ENCODE data around the gene WDR82. TPM values are rescaled to one million over a fixed set of nuclear protein-coding genes. Genes with fewer than 3 reads are reported as not detected.

WDR82 gene
- total and polyA plus RNA-seq, 9 of the 15 experiments (the other 6 are each of a cell fraction or from before 2014, with no cell fraction given): 6.4 to 62.9 (median 37.1) TPM

DNA sequence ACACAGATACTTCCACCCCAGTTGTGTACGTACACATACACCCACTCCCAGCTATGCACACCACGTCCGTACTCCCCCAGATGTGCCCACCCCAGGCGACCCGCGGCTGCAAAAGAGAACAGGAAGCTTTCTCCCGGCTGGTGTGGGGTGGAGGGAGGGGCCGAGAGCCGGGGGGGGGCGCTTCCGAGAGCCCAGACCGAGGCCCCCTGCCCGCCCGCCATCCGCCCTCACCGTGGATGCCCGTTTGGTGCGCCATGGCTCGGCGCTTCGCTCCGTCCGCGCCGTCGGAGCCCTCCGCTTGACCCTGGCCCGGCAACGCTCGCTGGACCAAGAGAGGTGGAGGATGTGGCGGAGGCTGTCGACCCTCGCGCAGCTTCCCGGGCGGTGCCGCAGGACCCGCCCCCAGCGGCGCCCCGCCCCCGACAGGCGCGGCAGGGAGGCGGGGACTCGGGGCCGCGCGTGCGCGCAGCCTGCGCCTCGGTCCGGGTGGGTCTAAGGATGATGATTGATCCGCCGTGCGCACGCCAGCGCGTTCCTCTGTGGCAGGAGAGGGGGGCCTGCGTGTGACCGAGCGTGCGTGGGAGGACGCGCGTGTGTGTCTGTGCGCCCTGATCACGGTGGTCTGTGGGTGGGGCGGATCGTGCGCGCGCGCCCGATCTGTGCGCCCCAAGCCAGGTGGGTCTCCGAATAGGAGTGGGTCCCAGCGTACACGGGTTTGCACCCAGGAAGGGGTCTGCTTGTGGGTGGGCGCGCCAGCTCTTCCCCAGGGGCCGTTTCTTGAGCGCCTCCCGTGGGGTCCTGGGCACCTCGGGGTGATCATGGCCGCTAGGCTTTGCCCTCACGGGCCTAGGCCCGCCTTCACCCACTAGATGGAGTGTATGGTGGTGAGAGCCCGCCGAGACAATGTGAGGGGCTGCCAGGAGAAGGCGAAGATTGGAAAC is 39.4 kb downstream of the WDR82 start, which contains the start of gene TWF2 (continued):
- TF ChIP-seq, protein P1, sequence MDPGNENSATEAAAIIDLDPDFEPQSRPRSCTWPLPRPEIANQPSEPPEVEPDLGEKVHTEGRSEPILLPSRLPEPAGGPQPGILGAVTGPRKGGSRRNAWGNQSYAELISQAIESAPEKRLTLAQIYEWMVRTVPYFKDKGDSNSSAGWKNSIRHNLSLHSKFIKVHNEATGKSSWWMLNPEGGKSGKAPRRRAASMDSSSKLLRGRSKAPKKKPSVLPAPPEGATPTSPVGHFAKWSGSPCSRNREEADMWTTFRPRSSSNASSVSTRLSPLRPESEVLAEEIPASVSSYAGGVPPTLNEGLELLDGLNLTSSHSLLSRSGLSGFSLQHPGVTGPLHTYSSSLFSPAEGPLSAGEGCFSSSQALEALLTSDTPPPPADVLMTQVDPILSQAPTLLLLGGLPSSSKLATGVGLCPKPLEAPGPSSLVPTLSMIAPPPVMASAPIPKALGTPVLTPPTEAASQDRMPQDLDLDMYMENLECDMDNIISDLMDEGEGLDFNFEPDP (CRISPR knock-in tag; IDR thresholded peaks at IDR 0.05): no peak
- TF ChIP-seq FIP1L1 (IDR thresholded peaks at IDR 0.05; ENCODE audit: low read depth, low read length, poor library complexity, severe bottlenecking): peak; percentile 27
- TF ChIP-seq, protein P2, sequence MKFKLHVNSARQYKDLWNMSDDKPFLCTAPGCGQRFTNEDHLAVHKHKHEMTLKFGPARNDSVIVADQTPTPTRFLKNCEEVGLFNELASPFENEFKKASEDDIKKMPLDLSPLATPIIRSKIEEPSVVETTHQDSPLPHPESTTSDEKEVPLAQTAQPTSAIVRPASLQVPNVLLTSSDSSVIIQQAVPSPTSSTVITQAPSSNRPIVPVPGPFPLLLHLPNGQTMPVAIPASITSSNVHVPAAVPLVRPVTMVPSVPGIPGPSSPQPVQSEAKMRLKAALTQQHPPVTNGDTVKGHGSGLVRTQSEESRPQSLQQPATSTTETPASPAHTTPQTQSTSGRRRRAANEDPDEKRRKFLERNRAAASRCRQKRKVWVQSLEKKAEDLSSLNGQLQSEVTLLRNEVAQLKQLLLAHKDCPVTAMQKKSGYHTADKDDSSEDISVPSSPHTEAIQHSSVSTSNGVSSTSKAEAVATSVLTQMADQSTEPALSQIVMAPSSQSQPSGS (CRISPR knock-in tag; IDR thresholded peaks at IDR 0.05): no peak
- TF ChIP-seq U2AF2 (optimal IDR thresholded peaks at IDR 0.05; ENCODE audit: low read depth, low read length): no peak
- 0 out of 2 replicates have a peak, but pooled peaks have one; percentile 3 for TF ChIP-seq ZBTB1 (CRISPR knock-in tag; IDR thresholded peaks at IDR 0.05; ENCODE audit: borderline replicate concordance, low read depth)
- TF ChIP-seq, protein P3, sequence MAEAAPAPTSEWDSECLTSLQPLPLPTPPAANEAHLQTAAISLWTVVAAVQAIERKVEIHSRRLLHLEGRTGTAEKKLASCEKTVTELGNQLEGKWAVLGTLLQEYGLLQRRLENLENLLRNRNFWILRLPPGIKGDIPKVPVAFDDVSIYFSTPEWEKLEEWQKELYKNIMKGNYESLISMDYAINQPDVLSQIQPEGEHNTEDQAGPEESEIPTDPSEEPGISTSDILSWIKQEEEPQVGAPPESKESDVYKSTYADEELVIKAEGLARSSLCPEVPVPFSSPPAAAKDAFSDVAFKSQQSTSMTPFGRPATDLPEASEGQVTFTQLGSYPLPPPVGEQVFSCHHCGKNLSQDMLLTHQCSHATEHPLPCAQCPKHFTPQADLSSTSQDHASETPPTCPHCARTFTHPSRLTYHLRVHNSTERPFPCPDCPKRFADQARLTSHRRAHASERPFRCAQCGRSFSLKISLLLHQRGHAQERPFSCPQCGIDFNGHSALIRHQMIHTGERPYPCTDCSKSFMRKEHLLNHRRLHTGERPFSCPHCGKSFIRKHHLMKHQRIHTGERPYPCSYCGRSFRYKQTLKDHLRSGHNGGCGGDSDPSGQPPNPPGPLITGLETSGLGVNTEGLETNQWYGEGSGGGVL (CRISPR knock-in tag; IDR thresholded peaks at IDR 0.05): no peak
- no peak for TF ChIP-seq ZNF174 (CRISPR knock-in tag; IDR thresholded peaks at IDR 0.05)
- TF ChIP-seq SP2 (IDR thresholded peaks at IDR 0.05; ENCODE audit: extremely low read depth, low read depth, low read length, poor library complexity, severe bottlenecking): no peak
- TF ChIP-seq, protein P4, sequence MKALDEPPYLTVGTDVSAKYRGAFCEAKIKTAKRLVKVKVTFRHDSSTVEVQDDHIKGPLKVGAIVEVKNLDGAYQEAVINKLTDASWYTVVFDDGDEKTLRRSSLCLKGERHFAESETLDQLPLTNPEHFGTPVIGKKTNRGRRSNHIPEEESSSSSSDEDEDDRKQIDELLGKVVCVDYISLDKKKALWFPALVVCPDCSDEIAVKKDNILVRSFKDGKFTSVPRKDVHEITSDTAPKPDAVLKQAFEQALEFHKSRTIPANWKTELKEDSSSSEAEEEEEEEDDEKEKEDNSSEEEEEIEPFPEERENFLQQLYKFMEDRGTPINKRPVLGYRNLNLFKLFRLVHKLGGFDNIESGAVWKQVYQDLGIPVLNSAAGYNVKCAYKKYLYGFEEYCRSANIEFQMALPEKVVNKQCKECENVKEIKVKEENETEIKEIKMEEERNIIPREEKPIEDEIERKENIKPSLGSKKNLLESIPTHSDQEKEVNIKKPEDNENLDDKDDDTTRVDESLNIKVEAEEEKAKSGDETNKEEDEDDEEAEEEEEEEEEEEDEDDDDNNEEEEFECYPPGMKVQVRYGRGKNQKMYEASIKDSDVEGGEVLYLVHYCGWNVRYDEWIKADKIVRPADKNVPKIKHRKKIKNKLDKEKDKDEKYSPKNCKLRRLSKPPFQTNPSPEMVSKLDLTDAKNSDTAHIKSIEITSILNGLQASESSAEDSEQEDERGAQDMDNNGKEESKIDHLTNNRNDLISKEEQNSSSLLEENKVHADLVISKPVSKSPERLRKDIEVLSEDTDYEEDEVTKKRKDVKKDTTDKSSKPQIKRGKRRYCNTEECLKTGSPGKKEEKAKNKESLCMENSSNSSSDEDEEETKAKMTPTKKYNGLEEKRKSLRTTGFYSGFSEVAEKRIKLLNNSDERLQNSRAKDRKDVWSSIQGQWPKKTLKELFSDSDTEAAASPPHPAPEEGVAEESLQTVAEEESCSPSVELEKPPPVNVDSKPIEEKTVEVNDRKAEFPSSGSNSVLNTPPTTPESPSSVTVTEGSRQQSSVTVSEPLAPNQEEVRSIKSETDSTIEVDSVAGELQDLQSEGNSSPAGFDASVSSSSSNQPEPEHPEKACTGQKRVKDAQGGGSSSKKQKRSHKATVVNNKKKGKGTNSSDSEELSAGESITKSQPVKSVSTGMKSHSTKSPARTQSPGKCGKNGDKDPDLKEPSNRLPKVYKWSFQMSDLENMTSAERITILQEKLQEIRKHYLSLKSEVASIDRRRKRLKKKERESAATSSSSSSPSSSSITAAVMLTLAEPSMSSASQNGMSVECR (CRISPR knock-in tag; IDR thresholded peaks at IDR 0.05): peak; percentile 40; the same call in 1 of the 2 replicates
- TF ChIP-seq TOE1 (IDR thresholded peaks at IDR 0.05; ENCODE audit: borderline replicate concordance): no peak
- no peak for TF ChIP-seq TOE1 (CRISPR knock-in tag; IDR thresholded peaks at IDR 0.05; ENCODE audit: borderline replicate concordance, low read depth)
- TF ChIP-seq, protein P5, sequence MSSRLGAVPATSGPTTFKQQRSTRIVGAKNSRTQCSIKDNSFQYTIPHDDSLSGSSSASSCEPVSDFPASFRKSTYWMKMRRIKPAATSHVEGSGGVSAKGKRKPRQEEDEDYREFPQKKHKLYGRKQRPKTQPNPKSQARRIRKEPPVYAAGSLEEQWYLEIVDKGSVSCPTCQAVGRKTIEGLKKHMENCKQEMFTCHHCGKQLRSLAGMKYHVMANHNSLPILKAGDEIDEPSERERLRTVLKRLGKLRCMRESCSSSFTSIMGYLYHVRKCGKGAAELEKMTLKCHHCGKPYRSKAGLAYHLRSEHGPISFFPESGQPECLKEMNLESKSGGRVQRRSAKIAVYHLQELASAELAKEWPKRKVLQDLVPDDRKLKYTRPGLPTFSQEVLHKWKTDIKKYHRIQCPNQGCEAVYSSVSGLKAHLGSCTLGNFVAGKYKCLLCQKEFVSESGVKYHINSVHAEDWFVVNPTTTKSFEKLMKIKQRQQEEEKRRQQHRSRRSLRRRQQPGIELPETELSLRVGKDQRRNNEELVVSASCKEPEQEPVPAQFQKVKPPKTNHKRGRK (tag; IDR thresholded peaks at IDR 0.05): no peak
- TF ChIP-seq ZC3H11A (IDR thresholded peaks at IDR 0.05; ENCODE audit: low read depth, low read length): no peak
- no peak for TF ChIP-seq TARDBP (IDR thresholded peaks at IDR 0.05)
